Adrenal gland (tissue), 5 donors: ENCODE data around the gene SIX5.

Experiments used
- POLR2A ChIP-seq, 2 donors: fragments of 450-650 bp; IDR thresholded peaks; one replicate each; pipeline ENCODE4 v1.6.1; 2017; ENCODE audit warnings: antibody characterized with exemption in 2 of 2, mild to moderate bottlenecking in 2 of 2, moderate library complexity in 1 of 2
- TF ChIP-seq, protein P1 (sequence below), 6 experiments: fragments of 450-650 bp in 4 of 6; fragments of 200-600 bp in 2 of 6; sonication (generic) in 1 of 6; IDR thresholded peaks; 1 replicate in 5 of 6; 2 replicates in 1 of 6; pipeline versions ENCODE4 v1.5.1 to v1.8.0; 2016 to 2021; ENCODE audit warnings: antibody characterized with exemption in 6 of 6, mild to moderate bottlenecking in 2 of 6, moderate library complexity in 1 of 6
- donor health status: DM: no; HTN: no; CAD: no.

DNA sequence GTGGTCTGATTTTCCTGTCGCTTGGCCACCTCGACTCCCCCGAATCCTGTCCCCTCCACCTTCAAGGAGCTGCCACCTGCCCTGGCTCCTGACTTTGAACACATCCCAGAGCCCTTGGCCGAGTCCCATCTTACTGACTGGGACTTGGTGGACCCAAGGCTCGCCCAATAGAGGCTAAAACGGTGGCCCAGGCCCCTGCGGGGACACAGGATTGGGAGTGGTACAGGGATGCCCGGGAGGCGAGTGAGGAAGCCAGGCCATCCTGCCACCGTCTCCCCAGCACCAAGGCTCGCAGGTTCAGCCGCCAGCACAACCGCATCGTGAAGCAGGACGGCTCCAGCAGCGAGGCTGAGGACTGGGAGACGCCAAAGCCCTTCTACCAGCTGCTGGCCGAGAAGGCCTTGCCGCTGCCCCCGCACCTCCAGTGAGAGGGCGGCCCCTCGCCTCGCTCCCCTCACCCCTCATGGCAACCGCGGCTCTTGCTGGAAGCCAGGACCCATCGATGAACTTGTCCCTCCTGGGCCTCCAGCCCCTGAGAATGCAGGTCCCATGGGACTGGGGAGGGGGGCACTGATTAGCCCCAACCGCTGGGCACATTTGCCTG is 5.3 kb downstream of the SIX5 start:
- TF ChIP-seq, protein P1, sequence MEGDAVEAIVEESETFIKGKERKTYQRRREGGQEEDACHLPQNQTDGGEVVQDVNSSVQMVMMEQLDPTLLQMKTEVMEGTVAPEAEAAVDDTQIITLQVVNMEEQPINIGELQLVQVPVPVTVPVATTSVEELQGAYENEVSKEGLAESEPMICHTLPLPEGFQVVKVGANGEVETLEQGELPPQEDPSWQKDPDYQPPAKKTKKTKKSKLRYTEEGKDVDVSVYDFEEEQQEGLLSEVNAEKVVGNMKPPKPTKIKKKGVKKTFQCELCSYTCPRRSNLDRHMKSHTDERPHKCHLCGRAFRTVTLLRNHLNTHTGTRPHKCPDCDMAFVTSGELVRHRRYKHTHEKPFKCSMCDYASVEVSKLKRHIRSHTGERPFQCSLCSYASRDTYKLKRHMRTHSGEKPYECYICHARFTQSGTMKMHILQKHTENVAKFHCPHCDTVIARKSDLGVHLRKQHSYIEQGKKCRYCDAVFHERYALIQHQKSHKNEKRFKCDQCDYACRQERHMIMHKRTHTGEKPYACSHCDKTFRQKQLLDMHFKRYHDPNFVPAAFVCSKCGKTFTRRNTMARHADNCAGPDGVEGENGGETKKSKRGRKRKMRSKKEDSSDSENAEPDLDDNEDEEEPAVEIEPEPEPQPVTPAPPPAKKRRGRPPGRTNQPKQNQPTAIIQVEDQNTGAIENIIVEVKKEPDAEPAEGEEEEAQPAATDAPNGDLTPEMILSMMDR (IDR thresholded peaks at IDR 0.05) = no peak
- TF ChIP-seq POLR2A (IDR thresholded peaks at IDR 0.05) = no peak
